ENCODE measurements around the gene SORL1.

GRCh38 chr11:121448431-121448941 is 3.6 kb upstream of the SORL1 start:
- TF ChIP-seq POLR2AphosphoS5 (IDR thresholded peaks at IDR 0.05; ENCODE audit: low read depth, low read length) = no peak
- TF ChIP-seq SRF (IDR thresholded peaks at IDR 0.05; ENCODE audit: low read depth, low read length) = no peak
- TF ChIP-seq CHD2 (IDR thresholded peaks at IDR 0.05; ENCODE audit: low read length) = no peak
- no peak for TF ChIP-seq POLR2A (IDR thresholded peaks at IDR 0.05; ENCODE audit: control extremely low read depth in 1 of 2, low read depth in 2 of 2, low read length in 2 of 2)
- TF ChIP-seq CTCF (IDR thresholded peaks at IDR 0.05; ENCODE audit: control extremely low read depth in 1 of 3, insufficient read depth in 1 of 3, low read depth in 1 of 3, low read length in 3 of 3) = no peak

Data from H1 (cell line).